ENCODE results near the gene LMF1. TPM values are rescaled to one million over a fixed set of nuclear protein-coding genes. Genes with fewer than 3 reads are reported as not detected.
A peak's percentile ranks its signal among the peaks of the same experiment; 100 is the strongest.

LMF1 gene
- total RNA-seq, 1 donor from 2014 or later = 40.6 TPM

DNA sequence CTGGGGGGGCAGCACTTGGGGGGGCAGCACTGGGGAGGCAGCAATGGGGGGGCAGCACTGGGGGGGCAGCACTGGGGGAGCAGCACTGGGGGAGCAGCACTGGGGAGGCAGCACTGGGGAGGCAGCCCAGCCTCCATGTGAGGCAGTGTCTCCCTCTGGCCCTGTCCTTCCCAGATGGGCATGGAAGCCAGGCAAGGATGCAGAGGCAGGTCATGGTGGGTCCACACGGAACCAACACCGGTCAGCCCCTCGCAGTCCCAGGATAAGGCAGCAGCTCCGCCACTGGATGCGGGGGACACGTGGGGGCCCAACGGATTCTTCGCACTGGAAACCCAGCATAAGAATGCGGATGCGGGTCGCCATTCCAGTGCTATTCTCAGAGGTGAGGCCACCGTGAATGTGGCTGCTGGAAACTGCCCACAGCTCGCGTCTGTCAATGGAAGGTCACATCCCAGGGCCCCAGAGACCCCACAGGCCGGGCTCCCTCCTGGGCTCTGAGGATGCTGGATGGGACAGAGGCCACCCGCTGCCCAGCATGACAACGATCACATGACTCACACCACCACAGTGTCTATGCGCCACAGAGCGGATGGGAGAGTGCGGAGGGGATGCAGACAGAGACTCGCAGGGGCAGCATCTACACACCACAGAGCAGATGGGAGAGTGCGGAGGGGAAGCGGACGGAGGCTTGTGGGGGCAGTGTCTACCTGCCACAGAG lies 59.0 kb downstream of the LMF1 start:
- no peak for DNase-seq

DNA sequence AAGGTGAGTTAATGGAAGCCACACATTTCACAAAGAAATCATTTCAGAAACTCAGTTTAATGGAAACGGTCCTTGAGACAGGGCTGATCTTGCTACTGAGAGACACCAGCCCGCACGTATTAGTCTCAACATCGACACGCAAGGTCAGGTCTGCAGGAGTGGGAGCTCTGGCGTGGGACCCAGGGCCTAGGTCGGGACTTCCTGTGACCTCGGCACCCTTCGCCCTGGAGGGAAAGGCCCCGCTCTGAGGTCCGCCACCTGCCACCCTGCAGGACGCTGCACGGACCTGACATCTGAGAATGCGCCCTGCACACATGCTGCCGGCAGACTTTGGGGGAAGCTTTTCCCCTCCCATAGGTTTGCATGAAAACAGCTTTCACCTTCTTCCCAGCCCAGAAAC lies 59.7 kb downstream of the LMF1 start:
- DNase-seq = no peak

DNA sequence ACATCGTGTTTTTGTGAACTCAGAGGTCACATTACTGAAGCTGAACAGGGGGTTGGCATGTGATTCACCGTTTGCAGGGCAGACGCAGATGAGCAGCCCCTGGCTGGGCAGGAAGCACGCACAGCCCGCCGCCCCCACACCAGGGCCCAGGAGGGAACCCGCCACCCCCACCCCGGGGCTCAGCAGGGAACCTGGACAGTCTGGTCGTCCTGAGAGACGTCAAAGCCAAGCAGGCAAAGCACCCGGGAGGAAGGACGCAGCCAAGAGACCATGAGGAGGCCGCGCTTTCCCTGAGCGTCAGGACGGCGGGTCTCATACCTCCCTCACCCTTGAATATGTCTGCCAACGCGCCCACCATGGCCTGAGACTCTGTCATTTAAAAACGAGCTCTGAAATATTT lies 60.6 kb downstream of the LMF1 start:
- no peak for DNase-seq

DNA sequence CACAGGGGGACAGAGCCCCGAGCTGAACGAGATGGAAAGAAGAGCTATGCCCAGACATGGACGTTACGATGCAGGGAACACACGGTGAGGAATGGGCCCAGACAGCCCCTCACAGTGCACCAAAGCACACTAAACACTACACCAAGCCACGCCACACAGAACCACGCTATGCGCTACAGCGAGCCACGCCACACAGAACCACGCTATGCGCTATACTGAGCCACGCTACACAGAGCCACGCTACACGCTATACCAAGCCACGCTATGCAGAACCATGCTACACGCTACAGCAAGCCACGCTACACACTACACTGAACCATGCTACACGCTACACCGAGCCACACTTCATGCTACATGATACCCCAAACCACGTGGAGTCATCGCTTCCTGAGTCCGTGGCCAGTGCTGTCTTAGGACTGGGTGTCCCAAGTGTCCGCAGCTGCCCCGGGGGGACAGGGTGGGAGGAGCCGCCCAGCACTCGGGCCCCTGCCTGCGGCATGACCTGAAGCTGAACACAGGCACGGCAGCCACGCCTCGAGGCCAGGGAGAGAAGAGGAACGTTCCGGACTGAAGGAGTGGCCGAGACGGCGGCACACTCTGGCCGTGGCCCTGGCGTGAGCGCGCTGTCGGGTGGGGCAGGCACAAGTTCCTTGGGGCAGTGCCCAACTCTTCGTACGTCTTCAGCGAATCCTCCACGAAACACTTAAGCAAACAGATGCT lies 61.3 kb downstream of the LMF1 start:
- no peak for DNase-seq

DNA sequence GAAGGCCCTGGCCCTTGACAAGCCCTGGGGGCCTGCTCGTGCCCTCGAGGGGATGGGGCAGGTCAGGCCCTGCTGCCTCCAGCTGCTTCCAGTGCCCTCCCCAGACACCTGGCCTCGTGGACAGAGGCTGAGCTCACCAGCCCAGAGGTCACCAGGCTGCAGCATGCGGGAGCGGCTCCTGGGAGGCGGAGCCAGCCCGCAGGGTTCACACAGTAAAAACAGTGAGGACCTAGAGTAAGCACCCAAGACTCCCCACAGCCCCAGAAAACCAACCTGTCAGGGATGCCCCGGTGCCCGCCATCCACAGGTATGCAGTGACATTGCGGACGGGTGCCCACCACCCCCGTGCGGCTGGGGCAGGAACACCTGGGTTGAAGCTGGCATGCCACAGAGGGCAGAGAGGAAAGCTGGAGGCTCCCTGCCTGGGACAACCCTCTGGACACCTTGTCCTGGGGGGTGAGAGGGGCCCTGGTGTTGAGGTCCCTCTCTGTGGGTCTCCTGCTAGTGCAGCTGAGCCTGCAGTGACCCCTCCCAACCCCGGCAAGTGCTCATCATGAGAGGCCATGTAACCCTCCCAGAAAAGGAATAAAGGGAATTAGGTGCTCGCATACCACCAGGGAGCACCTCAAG lies 62.1 kb downstream of the LMF1 start:
- DNase-seq = no peak

DNA sequence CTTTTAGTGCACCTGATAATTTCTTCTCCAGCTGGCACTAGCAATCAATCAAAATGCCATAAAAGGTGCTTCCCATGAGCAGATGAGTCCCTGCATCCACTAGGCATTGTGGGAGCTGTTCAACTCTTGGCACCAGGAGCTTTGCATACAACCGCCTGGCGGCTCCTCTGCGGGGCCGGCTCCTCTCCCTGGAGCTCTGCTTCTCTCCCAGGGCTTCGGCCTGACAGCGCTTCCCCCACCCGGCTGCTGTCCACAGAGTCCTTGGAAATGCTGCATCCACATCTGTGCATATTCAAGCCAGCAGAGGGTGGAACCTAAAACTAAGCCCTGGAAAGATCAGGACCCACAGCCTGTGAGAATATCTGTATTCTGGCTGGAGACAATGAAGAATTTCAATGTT lies 62.9 kb downstream of the LMF1 start:
- peak; percentile 54 for DNase-seq

DNA sequence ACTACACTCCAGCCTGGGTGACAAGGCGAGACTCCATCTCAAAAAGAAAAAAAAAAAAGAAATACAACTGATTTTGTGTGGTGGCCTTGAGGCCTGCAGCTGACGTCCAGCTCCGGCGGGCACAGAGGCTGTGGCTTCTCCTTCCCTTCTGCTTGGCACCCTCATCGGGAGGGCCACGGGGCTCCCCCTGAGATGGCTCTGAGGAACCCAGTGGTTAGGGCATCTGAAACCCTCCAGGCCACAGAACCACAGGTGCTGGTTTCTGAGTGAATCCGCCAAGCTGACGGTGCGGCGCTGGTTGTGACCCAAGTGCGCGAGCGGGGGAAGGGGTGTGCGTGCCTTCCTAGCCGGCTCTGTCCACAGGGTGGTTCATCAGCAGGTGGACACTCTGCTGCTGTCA lies 63.4 kb downstream of the LMF1 start:
- DNase-seq = no peak

DNA sequence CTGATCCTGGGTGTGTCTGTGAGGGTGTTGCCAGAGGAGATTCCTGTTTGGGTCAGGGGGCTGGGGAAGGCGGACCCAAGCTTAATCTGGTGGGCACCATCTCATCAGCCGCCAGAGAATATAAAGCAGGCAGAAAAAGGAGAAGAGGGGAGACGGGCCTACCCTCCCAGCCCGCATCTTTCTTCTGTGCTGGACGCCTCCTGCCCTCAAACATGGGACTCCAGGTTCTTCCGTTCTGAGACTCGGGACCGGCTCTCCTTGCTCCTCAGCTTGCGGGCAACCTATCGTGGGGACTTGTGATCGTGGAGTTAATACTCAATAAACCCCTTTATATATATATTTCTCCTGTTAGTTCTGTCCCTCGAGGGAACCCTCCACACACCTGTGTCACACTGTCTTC lies 64.5 kb downstream of the LMF1 start:
- DNase-seq = no peak

DNA sequence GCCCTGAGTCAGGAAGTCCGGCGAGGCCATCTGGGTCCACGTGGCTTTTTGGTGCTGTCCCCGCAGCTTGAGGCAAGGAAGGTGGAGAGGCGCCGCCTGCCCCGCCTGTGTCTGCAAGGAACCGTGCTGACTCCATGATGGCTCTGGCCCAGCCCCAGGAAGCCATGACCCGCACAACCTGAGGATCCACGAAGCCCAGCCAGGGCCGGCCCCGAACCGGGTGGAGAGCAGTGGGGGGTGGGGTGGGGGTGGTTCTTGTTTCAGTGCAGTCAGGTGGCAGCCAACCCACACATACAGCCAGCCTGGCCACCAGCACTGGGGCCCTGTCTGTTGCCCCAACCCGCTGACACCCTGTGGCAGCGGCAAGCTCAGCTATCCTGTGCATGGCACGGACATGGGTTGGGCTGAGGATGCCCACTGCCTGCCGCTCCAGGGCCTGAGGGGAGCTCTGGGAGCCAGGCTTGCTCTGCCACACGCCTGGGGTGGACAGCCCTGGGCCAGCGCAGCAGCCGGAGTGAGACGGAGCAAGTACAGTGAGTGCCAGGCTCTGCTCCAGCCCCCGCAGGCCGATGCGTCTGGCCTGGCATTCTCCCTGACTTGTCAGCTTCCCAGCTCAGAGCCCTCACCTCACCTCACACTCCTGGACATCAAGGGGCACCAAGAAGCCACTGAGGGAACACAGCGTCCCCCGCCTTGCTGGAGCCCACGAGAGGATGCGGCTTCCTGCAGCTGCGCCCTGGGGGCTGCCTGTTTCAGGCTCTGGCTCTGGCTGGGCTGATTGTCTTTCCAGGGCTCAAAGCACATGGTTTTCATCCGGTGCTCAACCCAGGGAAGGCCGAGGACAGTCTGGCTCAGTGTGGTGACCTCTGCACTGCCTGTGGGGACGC lies 68.8 kb downstream of the LMF1 start:
- DNase-seq = no peak

DNA sequence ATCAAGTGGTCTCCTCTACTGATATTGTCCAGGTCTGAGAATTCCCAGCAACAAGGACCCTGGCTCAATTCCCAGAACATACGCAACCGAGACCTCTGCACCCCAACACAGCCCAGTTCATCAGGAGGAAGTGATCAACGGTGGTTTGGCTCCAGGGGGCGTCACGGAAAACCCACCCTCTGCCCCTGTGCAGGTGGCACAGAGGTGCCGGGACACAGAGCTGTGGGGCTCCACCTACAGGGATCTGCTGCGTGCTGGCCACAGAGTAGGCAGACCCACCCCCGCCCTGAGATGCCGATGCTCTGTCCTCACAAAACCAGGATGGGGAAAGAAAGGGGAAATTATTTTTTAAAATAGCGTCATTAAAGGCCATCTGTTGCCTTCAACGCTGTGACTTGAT lies 69.6 kb downstream of the LMF1 start:
- DNase-seq = no peak

DNA sequence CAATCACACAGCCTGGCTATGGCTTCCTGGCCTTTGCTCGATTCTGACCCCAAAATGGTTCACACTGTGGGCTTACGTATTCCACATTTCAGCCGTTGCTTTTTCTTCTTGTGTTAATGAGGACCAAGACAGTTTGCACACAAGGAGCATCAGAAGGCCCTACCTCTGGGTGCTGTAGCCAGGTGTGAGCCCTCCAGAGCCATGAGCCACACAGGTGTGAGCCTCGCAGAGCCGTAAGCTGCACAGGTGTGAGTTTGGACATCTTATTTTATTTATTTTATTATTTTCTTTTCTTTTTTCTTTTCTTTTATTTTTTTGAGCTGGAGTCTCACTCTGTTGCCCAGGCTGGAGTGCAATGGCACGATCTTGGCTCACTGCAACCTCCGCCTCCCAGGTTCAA lies 70.6 kb downstream of the LMF1 start:
- no peak for DNase-seq

DNA sequence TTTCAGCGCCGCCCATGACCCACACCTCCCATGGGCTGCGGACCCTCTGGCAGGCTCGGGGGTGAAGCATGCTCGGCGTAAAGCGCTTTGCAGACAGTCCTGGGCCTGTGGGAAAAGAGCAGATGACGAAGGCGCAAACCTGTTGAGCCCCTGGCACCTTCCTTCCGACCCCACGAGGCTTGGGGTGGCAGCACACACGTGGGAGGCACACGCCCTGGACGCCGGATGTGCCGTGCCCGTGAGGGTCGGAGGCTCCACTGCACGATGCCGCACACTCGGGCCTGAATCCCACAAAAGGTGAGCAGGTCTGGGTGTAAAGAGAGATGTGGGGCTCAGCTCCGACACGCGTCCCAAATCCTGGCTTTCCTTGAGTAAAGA lies 71.1 kb downstream of the LMF1 start:
- no peak for DNase-seq

DNA sequence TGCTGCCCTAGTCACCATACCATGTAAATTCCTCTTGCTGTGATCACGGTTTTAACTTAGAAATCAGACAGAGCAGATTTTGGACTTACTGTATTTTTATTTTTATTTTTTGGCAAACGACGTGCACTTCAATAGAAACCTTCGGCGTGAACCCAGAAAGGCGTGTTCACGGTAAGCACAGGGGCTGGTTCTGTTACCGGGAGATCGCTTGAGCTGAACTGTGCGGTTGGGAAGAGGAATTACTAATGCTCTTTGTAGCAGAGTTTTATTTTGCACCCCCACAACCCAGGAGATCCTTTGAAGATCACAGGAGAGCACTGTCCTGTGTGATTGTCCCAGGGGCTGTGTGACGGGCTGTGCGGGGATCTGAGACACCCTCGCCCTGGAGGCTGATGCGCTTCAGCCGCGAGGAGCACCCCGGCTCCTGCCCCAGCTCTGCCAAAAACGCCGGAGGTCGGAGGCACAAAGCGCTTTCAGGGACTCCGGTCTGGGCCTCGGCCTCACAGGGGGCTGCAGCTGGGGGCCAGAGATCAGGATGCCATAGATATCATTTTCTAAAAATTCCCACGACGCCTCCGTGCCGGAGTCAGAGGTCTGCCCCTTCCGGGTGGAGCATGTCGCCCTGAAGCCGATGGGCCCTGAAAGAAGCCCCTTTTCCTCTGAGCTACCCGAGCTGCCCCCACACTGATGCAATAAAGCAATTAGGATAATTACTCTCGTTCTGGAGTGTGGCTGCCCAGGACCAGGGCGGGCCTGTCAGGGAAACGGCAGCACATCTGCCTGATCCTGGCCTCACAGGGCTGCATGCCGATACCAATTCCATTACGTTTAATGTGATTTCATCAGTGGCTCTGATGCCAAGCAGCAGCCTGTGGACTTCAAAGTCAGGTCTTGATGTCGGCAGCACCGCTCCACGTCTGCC lies 71.8 kb downstream of the LMF1 start:
- no peak for DNase-seq

DNA sequence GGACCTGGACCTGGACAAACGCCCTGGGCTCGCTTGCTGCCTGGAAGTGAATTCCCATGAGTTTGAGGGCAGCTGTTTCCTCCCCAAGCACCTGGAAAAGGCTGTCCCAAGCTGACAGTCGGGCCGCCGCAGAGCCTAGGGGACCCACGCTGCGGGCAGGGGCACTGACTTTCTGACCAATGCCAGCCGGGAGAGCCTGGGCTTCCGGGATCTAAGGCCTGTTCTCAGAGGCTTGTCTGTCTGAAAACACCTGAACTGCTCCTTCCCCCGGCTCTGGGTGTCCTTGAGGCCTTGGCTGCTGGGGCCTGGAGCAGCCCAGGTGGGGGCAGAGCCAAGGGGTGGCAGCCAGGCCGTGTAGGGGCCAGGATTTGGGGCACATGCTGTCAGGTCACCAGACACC lies 72.6 kb downstream of the LMF1 start:
- DNase-seq = no peak

DNA sequence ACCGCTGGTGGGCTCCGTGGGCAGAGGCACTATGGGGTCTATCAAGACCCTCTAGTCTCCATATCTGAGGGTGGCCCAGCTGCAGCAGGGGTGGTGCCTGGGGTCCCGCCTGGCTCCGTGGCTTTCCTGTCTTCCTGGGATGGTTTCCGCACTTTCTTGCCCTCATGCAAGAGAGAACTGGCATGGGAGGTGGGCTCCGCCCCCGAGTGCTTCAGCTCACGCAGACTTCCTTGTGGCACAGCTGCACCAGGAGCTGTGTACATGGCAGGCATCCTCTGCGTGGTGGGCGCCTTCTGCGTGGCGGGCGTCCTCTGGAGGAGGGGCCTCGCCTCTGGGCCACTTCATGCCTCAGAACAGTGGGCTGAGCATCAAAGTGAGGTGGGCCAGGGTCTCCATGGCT lies 73.1 kb downstream of the LMF1 start:
- DNase-seq = no peak

DNA sequence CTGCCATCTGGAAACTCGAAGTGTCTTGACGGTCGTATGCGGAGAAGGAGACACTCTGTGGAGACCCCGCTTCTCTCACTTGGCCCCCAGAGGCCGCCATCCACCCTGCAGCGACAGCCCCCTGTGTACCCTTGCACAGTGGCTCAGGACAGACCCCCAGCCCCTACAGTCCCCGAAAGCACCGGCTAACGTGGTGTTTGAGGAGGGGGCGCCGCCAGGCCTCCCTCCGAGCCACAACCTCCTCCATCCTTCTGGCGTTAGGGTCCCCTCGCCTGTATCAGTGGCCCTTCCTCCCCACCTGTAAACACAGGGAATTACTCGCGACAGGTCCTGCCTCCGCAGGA lies 73.6 kb downstream of the LMF1 start:
- no peak for DNase-seq

DNA sequence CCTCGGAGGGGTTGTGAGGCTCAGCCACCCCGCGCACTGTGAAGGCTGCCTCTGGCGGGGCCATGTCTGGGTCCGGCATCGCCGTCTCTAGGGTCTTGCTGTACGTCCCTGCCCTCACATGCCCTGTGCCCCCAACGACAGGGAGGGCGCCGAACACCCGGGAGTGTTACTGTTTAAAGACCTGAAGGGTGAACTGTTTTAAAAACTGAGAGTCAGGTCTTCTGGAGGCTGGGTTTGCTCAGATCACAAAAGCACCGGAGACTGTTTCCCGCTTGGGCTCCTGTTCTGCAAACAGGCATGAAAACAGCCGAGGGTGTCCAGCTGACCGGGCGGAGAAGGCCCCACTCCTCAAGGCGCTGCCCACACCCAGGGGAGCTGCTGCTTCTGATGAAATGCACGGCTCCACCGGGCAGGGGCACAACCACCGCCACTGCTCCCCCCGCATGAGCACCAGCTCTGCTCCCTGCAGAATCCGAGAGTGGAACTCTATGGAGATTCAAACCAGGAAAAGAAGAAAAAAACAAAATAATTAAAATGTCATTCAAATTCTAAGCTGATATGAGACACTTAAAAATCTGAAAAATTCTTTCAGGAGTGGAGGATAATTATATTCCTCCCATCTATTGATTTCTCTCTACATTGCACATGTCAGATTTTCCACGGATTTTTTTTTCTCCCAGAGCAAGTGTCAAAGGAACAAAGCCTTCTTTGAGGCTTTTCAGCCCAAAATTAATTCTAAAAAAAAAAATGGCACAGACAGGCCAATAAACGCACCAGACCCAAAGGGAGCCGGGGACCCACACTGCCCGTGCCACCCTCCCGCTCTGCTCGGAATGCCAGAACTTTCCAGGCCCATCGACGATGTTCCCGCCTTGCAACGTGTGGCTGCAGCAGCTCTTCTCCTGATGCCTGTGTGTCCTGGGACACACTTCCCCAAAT lies 74.3 kb downstream of the LMF1 start:
- DNase-seq = no peak

DNA sequence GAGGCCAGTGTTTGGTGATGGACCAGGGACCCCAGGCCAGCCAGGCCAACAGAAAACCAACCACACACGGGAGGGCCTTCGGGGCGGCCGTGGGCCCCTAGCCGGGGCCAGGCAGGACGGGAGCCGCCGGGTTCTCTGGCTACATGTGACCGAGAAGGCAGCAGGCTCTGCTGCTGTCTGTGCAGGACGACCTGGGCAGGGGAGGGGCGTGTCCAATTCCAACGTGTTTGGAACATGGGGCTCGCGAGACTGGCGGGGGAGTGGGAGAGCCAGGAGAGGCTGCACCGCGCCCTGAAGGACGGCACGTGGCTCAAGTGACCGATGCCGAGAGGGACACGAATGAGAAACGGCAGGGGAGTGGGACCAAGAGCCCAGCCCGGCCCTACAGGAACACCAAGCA lies 75.4 kb downstream of the LMF1 start:
- no peak for DNase-seq

DNA sequence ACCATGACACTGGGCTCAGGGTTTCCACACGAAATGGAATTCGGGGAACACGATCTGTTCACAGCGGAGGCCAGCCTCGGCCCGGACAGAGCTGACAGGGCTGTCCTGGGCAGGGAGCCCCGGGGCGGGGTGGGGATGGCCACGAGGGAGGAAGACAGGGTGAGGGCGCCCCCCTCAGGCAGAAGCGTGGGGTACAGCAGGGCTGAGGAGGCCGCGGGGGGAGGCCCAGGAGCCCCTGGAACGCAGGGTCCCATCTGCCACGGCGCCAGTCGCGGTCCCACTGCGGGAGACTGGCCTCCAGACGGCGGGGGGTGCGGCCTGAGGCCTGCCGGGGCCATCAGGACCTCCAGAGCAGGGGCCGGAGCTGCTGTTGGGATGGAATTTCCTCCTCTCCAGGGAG lies 75.9 kb downstream of the LMF1 start:
- no peak for DNase-seq

DNA sequence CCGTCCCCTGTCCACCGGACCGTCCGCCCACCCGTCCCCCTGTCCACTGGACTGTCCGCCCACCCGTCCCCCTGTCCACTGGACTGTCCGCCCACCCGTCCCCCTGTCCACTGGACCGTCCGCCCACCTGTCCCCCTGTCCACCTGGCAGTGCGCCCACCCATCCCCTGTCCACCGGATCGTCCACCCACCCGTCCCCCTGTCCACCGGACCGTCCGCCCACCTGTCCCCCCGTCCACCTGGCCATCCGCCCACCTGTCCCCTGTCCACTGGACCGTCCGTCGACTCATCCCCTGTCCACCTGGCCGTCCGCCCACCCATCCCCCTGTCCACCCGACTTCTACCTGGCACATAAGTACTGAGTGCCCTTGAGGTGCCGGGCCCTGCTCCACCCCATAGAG lies 76.6 kb downstream of the LMF1 start:
- no peak for DNase-seq

DNA sequence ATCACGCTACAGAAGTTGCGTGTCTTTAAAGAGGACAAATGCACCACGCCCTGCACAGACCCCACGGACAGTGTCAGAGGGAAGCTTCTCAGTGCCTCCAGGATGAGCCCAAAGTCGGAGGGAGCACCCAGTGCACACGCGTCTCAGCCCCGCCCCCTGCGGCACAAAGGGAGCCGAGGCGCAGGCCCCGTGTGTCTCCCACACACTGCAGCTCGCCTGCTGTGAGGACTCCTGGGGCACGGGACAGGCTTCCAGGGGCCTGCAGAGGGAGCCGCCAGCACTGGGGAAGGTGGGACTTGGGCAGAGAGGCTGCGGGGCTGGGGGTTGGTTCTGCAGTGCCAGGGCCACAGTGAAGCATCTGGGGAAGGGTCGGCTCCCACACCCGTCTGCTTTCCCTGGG lies 77.4 kb downstream of the LMF1 start:
- DNase-seq = no peak
